K562 (cell line): ENCODE data around the gene FAM167B. TPM values are rescaled to one million over a fixed set of nuclear protein-coding genes. Genes with fewer than 3 reads are reported as not detected.

Source experiments
- ESRRB ChIP-seq: fragments of 250-450 bp; sonication (Bioruptor Pico); IDR thresholded peaks from 2 replicates; pipeline ENCODE4 v1.5.0; 2020; ENCODE audit warnings: mild to moderate bottlenecking, moderate library complexity, borderline replicate concordance
- FIP1L1 ChIP-seq: fragments of 200-400 bp; formaldehyde crosslinking; IDR thresholded peaks from 2 replicates; pipeline ENCODE4 v1.6.1; 2018; ENCODE audit warnings: mild to moderate bottlenecking, low read depth, low read length; ENCODE audit not compliant: poor library complexity, severe bottlenecking
- FOSL1 ChIP-seq: fragments of 200-800 bp; sonication (Bioruptor generic); conservative IDR thresholded peaks from 2 replicates; pipeline ENCODE4 v1.6.1; 2016; ENCODE audit warnings: missing genetic modification characterization, missing compliant biosample characterization
- GTF2E2 ChIP-seq: fragments of 200-800 bp; sonication (Bioruptor generic); IDR thresholded peaks from 2 replicates; pipeline ENCODE4 v1.6.1; 2016; ENCODE audit warnings: missing genetic modification characterization, missing compliant biosample characterization
- IFI16 ChIP-seq: fragments of 250-450 bp; sonication (Bioruptor Pico); IDR thresholded peaks from 2 replicates; pipeline ENCODE4 v2.1.2; 2022; ENCODE audit warnings: mild to moderate bottlenecking, inconsistent platforms
- JUN ChIP-seq, 2 experiments: sonication (generic) in 1 of 2; formaldehyde crosslinking in 1 of 2; IDR thresholded peaks; 2 replicates each; pipeline versions ENCODE4 v1.6.1 to v1.8.0; 2012 to 2022; ENCODE audit warnings: borderline replicate concordance in 2 of 2, mild to moderate bottlenecking in 2 of 2, improper control_type of control experiment in 1 of 2, low read depth in 1 of 2, low read length in 1 of 2, missing genetic modification reagents in 1 of 2
- KDM1A ChIP-seq, 2 experiments: fragments of 450-650 bp; IDR thresholded peaks; 2 replicates each; pipeline ENCODE4 v1.6.1; 2016; ENCODE audit warnings: mild to moderate bottlenecking in 2 of 2
- KHSRP ChIP-seq: fragments of 450-650 bp; IDR thresholded peaks from 2 replicates; pipeline ENCODE4 v1.6.1; 2017
- NFXL1 ChIP-seq: fragments of 450-650 bp; formaldehyde crosslinking; IDR thresholded peaks from 2 replicates; pipeline ENCODE4 v1.4.0; 2021; ENCODE audit warnings: mild to moderate bottlenecking
- NR2C1 ChIP-seq, 2 experiments: fragments of 450-650 bp; IDR thresholded peaks; 2 replicates each; pipeline ENCODE4 v1.6.1; 2017; ENCODE audit warnings: mild to moderate bottlenecking in 2 of 2, antibody characterized with exemption in 1 of 2, inconsistent platforms in 1 of 2, missing compliant biosample characterization in 1 of 2, missing genetic modification characterization in 1 of 2
- RBM14 ChIP-seq: fragments of 200-400 bp; formaldehyde crosslinking; IDR thresholded peaks from 2 replicates; pipeline ENCODE4 v1.6.1; 2018; ENCODE audit warnings: low read depth, mild to moderate bottlenecking, low read length, moderate library complexity, borderline replicate concordance; ENCODE audit not compliant: insufficient read depth
- SLC30A9 ChIP-seq: fragments of 250-450 bp; sonication (Bioruptor Pico); IDR thresholded peaks from 2 replicates; pipeline ENCODE4 v1.8.0; 2022; ENCODE audit warnings: mild to moderate bottlenecking, moderate library complexity
- ZBTB17 ChIP-seq: fragments of 450-650 bp; formaldehyde crosslinking; IDR thresholded peaks from 2 replicates; pipeline ENCODE4 v1.4.0; 2020; ENCODE audit warnings: mild to moderate bottlenecking
- ZNF175 ChIP-seq: fragments of 200-800 bp; sonication (Bioruptor generic); IDR thresholded peaks from 2 replicates; pipeline ENCODE4 v1.6.1; 2016; ENCODE audit warnings: low read depth, mild to moderate bottlenecking, missing genetic modification characterization, missing compliant biosample characterization
- ZNF224 ChIP-seq: sonication (generic); formaldehyde crosslinking; IDR thresholded peaks from 2 replicates; pipeline ENCODE4 v1.8.0; 2022; ENCODE audit warnings: mild to moderate bottlenecking, missing genetic modification reagents
- ZNF507 ChIP-seq: conservative IDR thresholded peaks from 2 replicates; pipeline ENCODE4 v1.6.1; 2017; ENCODE audit warnings: missing genetic modification characterization, missing compliant biosample characterization
- ZNF584 ChIP-seq: fragments of 200-800 bp; sonication (Bioruptor generic); IDR thresholded peaks from 2 replicates; pipeline ENCODE4 v1.6.1; 2016; ENCODE audit warnings: low read depth, mild to moderate bottlenecking, missing genetic modification characterization, missing compliant biosample characterization
- ZNF644 ChIP-seq: fragments of 200-800 bp; sonication (Bioruptor generic); IDR thresholded peaks from 2 replicates; pipeline ENCODE4 v1.6.1; 2016; ENCODE audit warnings: low read depth, missing genetic modification characterization, missing compliant biosample characterization
- ZNF707 ChIP-seq: fragments of 250-450 bp; sonication (Bioruptor Pico); conservative IDR thresholded peaks from 2 replicates; pipeline ENCODE4 v1.8.0; 2022; ENCODE audit warnings: inconsistent platforms, mild to moderate bottlenecking, moderate library complexity
- ZNF764 ChIP-seq: fragments of 250-450 bp; sonication (Bioruptor Pico); IDR thresholded peaks from 2 replicates; pipeline ENCODE4 v1.4.0; 2020; ENCODE audit warnings: low read depth, mild to moderate bottlenecking, moderate library complexity
- polyA plus RNA-seq, 8 experiments: library from polyadenylated mRNA; depleted of rRNA in 4 of 8; stranded (reverse) in 5 of 8; unstranded in 3 of 8; fragments of >200 nt; fragmentation: Nextera tagmentation in 2 of 8; fragmentation: Illumina TruSeq in 1 of 8; extraction: Ambion mirVana in 2 of 8; extraction: Trizol in 1 of 8; gene quantifications; 2 replicates each; pipeline versions ENCODE4 v1.2.1 to v1.2.3, GENCODE V29; 2011 to 2014; ENCODE audit warnings: inconsistent platforms in 1 of 8, missing spikeins in 1 of 8
- total RNA-seq, 7 experiments: library from RNA; depleted of rRNA in 6 of 7; stranded (reverse); fragments of >200 nt in 6 of 7; fragmentation: Illumina TruSeq in 2 of 7; extraction: Trizol in 2 of 7; gene quantifications; 2 replicates each; pipeline versions ENCODE4 v1.2.1 to v1.2.3, GENCODE V29; 2011 to 2021; ENCODE audit warnings: low replicate concordance in 1 of 7
- TF ChIP-seq, protein P1 (sequence below): IDR thresholded peaks from 2 replicates; pipeline ENCODE4 v1.6.1; 2014; ENCODE audit warnings: antibody characterized with exemption
- TF ChIP-seq, protein P2 (sequence below): sonication (generic); formaldehyde crosslinking; IDR thresholded peaks from 2 replicates; pipeline ENCODE4 v1.8.0; 2022; ENCODE audit warnings: missing genetic modification reagents, mild to moderate bottlenecking, moderate library complexity, borderline replicate concordance
- TF ChIP-seq, protein P3 (sequence below): sonication (generic); formaldehyde crosslinking; IDR thresholded peaks from 2 replicates; pipeline ENCODE4 v1.8.1; 2023; ENCODE audit warnings: mild to moderate bottlenecking, missing genetic modification reagents

The FAM167B gene
- total and polyA plus RNA-seq, 9 of the 15 experiments (the other 6 are each of a cell fraction or from before 2014, with no cell fraction given) = not detected

DNA sequence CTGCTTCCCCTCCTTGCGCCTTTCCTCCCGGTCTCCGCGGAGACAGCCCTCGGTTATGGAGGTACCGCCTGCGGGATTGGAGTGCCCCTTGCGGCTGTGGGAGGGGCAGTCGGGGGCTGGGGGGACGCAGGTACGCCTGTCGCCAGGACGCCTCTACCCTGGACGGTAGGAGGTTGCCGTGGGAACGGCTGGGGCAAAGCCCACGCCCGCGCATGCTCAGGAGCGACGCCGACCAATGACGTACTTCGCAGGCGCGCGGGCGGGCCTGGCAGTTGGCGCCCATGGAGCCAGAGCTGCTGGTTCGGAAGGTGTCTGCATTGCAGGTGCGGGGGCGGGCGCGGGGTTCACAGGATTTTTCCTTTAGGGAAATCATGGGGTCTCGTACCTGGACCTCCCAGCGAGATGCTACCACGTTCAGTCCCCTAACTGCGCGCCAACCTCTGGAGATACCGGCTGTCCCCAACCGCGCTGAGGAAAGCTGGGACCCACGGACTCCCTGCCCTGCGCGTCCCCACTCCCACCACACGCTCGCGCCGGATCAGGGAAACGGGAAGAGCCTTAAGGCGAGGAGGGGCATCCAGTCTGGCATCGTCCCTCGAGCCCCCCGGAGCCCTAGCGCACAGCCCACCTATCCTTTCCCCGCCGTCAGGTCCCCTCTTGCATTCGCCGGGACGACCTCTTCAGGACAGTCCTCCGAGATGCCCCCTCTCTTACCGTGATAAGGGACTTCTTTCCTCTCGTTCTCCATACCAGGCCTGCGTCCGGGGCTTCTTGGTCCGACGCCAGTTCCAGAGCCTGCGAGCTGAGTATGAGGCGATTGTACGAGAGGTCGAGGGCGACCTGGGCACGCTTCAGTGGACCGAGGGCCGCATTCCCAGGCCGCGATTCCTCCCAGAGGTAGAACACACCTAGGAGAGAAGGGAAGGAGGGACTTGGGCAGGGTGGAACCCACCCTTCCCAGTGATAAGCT, 41.3 kb upstream of the FAM167B start, which contains the start of gene IQCC (continued):
- TF ChIP-seq, protein P1, sequence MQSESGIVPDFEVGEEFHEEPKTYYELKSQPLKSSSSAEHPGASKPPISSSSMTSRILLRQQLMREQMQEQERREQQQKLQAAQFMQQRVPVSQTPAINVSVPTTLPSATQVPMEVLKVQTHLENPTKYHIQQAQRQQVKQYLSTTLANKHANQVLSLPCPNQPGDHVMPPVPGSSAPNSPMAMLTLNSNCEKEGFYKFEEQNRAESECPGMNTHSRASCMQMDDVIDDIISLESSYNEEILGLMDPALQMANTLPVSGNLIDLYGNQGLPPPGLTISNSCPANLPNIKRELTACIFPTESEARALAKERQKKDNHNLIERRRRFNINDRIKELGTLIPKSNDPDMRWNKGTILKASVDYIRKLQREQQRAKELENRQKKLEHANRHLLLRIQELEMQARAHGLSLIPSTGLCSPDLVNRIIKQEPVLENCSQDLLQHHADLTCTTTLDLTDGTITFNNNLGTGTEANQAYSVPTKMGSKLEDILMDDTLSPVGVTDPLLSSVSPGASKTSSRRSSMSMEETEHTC = no peak
- TF ChIP-seq NFXL1 (CRISPR knock-in tag) = no peak; the same call in 1 of the 2 replicates
- TF ChIP-seq ZBTB17 = no peak
- TF ChIP-seq ZNF764 (CRISPR knock-in tag) = no peak
- TF ChIP-seq KDM1A (IDR thresholded peaks at IDR 0.05) = no peak
- TF ChIP-seq ZNF224 (CRISPR knock-in tag) = peak; percentile 38; the same call in 1 of the 2 replicates
- no peak for TF ChIP-seq ZNF175 (CRISPR knock-in tag)
- no peak for TF ChIP-seq ZNF584 (CRISPR knock-in tag)
- TF ChIP-seq ZNF644 (tag) = no peak
- no peak for TF ChIP-seq NR2C1 (IDR thresholded peaks at IDR 0.05)
- TF ChIP-seq NR2C1 (tag; IDR thresholded peaks at IDR 0.05) = no peak
- 0 out of 2 replicates have a peak, but pooled peaks have one; percentile 32 for TF ChIP-seq KHSRP
- no peak for TF ChIP-seq ZNF707 (CRISPR knock-in tag)
- no peak for TF ChIP-seq ESRRB (CRISPR knock-in tag)
- no peak for TF ChIP-seq FOSL1 (tag)
- TF ChIP-seq, protein P2, sequence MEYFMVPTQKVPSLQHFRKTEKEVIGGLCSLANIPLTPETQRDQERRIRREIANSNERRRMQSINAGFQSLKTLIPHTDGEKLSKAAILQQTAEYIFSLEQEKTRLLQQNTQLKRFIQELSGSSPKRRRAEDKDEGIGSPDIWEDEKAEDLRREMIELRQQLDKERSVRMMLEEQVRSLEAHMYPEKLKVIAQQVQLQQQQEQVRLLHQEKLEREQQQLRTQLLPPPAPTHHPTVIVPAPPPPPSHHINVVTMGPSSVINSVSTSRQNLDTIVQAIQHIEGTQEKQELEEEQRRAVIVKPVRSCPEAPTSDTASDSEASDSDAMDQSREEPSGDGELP (CRISPR knock-in tag) = peak; percentile 18; the same call in 1 of the 2 replicates
- TF ChIP-seq GTF2E2 = no peak
- TF ChIP-seq FIP1L1 = peak; percentile 74
- TF ChIP-seq IFI16 (CRISPR knock-in tag) = no peak
- no peak for TF ChIP-seq RBM14
- TF ChIP-seq JUN (IDR thresholded peaks at IDR 0.05; ENCODE audit: borderline replicate concordance, low read depth, low read length) = peak; percentile 65; the same call in 1 of the 2 replicates
- peak; percentile 74; the same call in 1 of the 2 replicates for TF ChIP-seq JUN (CRISPR knock-in tag; IDR thresholded peaks at IDR 0.05; ENCODE audit: borderline replicate concordance)
- TF ChIP-seq, protein P3, sequence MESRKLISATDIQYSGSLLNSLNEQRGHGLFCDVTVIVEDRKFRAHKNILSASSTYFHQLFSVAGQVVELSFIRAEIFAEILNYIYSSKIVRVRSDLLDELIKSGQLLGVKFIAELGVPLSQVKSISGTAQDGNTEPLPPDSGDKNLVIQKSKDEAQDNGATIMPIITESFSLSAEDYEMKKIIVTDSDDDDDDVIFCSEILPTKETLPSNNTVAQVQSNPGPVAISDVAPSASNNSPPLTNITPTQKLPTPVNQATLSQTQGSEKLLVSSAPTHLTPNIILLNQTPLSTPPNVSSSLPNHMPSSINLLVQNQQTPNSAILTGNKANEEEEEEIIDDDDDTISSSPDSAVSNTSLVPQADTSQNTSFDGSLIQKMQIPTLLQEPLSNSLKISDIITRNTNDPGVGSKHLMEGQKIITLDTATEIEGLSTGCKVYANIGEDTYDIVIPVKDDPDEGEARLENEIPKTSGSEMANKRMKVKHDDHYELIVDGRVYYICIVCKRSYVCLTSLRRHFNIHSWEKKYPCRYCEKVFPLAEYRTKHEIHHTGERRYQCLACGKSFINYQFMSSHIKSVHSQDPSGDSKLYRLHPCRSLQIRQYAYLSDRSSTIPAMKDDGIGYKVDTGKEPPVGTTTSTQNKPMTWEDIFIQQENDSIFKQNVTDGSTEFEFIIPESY (CRISPR knock-in tag) = no peak
- no peak for TF ChIP-seq ZNF507 (tag)
- TF ChIP-seq SLC30A9 (CRISPR knock-in tag) = no peak
